GM10248 (cell line): Measurements from ENCODE around the gene MMP21.
A peak's percentile ranks its signal among the peaks of the same experiment; 100 is the strongest.

Experiments used
- CTCF ChIA-PET: fragments of 300-600 bp; sonication (Branson Sonifier 250); formaldehyde crosslinking; extraction: SDS; loops from one replicate; lab custom pipeline; 2021; ENCODE audit warnings: antibody characterized with exemption; lab: Yijun Ruan, JAX
- POLR2A ChIA-PET: fragments of 350-650 bp; sonication (Branson Sonifier 250); formaldehyde crosslinking; extraction: SDS; loops from one replicate; lab custom pipeline; 2020; ENCODE audit warnings: antibody characterized with exemption; lab: Yijun Ruan, JAX
- DNase-seq: peaks from one replicate; pipeline ENCODE4 v3.0.0; 2012; ENCODE audit errors: extremely low spot score
- TF ChIP-seq, protein P1 (sequence below): IDR thresholded peaks from 2 replicates; pipeline ENCODE4 v1.5.1; 2012; ENCODE audit warnings: mild to moderate bottlenecking, low read depth; ENCODE audit errors: extremely low read depth, missing control alignments, control extremely low read depth

Gene MMP21

DNA sequence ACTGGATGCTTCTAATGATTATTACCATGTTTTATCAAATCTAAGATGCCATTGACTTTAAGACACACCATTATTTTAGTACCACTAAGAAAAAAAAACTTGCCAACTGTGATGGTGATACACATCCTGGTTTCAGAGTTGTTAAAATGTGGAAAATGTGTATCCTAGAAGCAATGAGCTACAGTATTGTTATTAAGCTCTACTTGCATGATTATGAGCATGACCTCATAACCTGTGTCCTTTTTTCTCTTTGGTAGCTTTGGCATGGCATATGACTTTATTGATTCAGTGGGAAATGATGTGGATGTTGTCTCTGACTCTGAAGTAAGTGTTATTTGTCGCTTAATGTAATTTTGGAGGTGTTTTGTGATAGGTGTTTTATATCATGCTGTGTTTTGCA lies 52.8 kb downstream of the MMP21 start:
- CTCF ChIA-PET, result interaction anchor here (1.2 kb wide), 1 partner anchor 14 kb away, joined by 4 read pairs; no protein-coding TSS in a partner anchor
- POLR2A ChIA-PET, result no interaction called here
- TF ChIP-seq, protein P1, sequence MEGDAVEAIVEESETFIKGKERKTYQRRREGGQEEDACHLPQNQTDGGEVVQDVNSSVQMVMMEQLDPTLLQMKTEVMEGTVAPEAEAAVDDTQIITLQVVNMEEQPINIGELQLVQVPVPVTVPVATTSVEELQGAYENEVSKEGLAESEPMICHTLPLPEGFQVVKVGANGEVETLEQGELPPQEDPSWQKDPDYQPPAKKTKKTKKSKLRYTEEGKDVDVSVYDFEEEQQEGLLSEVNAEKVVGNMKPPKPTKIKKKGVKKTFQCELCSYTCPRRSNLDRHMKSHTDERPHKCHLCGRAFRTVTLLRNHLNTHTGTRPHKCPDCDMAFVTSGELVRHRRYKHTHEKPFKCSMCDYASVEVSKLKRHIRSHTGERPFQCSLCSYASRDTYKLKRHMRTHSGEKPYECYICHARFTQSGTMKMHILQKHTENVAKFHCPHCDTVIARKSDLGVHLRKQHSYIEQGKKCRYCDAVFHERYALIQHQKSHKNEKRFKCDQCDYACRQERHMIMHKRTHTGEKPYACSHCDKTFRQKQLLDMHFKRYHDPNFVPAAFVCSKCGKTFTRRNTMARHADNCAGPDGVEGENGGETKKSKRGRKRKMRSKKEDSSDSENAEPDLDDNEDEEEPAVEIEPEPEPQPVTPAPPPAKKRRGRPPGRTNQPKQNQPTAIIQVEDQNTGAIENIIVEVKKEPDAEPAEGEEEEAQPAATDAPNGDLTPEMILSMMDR, result no peak
- DNase-seq, result no peak

DNA sequence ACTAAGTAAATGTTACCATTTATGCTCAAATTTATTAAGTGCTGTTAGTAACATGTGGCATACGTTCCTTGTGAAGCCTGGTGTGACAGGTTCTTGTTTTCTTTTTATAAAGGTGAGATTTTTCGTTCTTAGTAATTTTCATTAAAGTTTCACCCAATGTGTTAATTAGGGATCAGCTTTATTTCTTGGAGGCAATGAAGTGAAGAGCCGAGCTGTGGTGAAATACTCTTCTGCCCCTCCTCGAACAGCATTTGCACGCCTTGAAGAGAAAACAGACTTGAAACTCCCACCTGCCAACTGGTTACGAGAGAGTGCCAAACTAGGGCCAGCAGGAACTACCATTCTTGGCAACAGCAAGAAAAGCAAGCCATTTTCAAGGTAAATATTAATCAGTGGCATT lies 54.6 kb downstream of the MMP21 start:
- POLR2A ChIA-PET, result interaction anchor here (0.7 kb wide), 1 partner anchor 82 kb away, joined by 4 read pairs; no protein-coding TSS in a partner anchor
- TF ChIP-seq, protein P1, result no peak
- CTCF ChIA-PET, result no interaction called here
- peak; percentile 26 for DNase-seq

DNA sequence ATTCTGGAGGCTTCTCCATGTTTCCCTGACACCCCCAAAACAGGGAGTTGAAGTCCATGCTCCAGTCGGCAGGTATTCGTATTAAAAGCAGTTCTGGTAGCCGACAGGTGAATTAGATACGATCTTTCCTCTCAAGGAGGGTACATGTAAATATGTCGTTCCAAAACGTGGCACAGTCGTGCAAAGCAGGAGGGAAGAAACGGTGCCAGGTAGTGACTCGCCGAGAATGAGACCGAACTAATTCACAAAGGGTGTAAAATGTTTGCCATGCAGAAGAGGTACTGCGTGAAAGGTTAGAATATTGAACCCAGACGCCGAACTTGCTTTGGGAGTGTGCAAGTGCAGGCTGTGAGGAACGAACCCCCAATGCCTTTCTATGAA lies 55.6 kb downstream of the MMP21 start:
- ChIA-PET POLR2A (no interaction called here), CTCF (no interaction called here)
- TF ChIP-seq, protein P1, result no peak
- no peak for DNase-seq

DNA sequence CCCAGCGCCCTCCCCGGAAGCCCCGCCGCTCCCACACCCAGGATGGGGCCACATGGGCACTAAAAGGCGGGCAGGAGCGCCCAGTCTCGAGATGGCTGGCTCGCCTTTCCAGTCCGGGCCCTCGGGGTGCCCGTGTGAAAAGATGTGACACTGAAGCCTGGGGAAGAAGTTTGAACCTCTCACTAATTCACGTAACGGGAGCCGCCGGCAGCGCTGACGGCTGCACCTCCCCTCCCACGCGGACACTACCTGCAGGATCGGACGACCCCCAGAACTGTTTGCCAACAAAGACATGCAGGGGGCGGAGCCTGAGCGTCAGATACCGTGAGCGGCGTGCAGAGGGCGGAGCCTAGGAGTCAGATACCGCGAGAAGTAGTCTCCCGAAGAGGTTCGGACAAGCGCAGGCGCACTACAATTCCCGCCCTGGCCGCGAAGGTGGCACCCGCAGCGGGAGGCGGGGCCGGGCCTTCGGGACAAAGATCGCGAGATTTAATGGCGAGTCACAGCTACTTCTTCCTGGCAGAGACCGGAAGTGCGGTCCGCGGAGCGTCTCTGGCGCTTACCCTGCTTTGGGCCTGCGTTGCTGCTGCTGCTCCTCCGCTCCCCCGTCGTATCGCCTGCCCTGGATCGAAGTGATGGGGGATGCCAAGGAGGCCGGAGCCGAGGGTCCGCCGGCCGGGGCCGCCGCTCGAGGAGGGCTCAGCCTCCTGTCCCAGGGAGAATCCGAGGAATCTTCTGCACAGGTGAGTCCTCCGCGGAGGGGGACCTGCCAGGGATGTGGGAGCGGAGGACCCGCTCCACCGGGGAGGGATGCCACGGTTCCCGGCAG lies 56.2 kb downstream of the MMP21 start, which contains the start of gene EDRF1:
TSS of gene EDRF1 (plus strand) at position 537 of the 829 bp plus-strand sequence. CDS start at position 636, 99 bp downstream.
- ChIA-PET POLR2A (interaction anchor here (0.6 to 0.7 kb wide), 2 partner anchors 12 to 144 kb away, joined by 3 read pairs; no protein-coding TSS in a partner anchor), CTCF (no interaction called here)
- DNase-seq, result peak; percentile 98
- TF ChIP-seq, protein P1, result no peak
